ENCODE results near the gene TNRC6B. TPM values are rescaled to one million over a fixed set of nuclear protein-coding genes. Genes with fewer than 3 reads are reported as not detected.
"Not testable (repeated sequence)": the region's sequence is repeated elsewhere in the genome, so short reads cannot be mapped to it uniquely, and the experiment has no call there.

The TNRC6B gene
- total and polyA plus RNA-seq, 2 experiments from 2014 or later = 23.7 to 25.8 TPM

GRCh38 chr22:40218723-40219294 is 41.1 kb downstream of the TNRC6B start:
- no peak overlapping the region for H2AFZ ChIP-seq
- peak; percentile 46 for DNase-seq (ENCODE audit: low spot score)
- no peaks in the 10 kb centered on the region for H3K9me3 ChIP-seq (ENCODE audit: low read depth)
- WGBS (ENCODE audit: low lambda C conversion rate, missing lambda C conversion rate) = 69% methylated on average over 6 of the region's 6 CpGs
- no peaks in the 10 kb centered on the region for H3K9me2 ChIP-seq (replicated peaks; ENCODE audit: insufficient read depth)
- TF ChIP-seq EZH2 (IDR thresholded peaks at IDR 0.05; ENCODE audit: borderline replicate concordance) (no peak), CTCF (IDR thresholded peaks at IDR 0.05; ENCODE audit: poor library complexity) (no peak), EZH2phosphoT487 (IDR thresholded peaks at IDR 0.05; ENCODE audit: low read depth, severe bottlenecking, unreplicated experiment) (no peak)
- no peak overlapping the region for H3K4me2 ChIP-seq
- no peaks in the 10 kb centered on the region for H3K27me3 ChIP-seq
- no peak overlapping the region for H3K4me3 ChIP-seq
- no peaks in the 10 kb centered on the region for H3K36me3 ChIP-seq (replicated peaks; ENCODE audit: insufficient read depth, low read depth)
- peaks cover 29% of the 10 kb centered on the region for H3K4me1 ChIP-seq (ENCODE audit: insufficient read depth)
- H3K27ac ChIP-seq = peak overlapping the region; percentile 80
- peaks cover 93% of the 10 kb centered on the region for H3K79me2 ChIP-seq
- peaks cover 49% of the 10 kb centered on the region for H4K20me1 ChIP-seq (ENCODE audit: insufficient read depth, poor library complexity, severe bottlenecking)

- Histone ChIP-seq H2AFZ (no peak overlapping the region), H3K27ac (peak overlapping the region; percentile 80), H3K79me2 (peaks cover 93% of the 10 kb centered on the region), H3K4me3 (no peak overlapping the region), H4K20me1 (ENCODE audit: insufficient read depth, poor library complexity, severe bottlenecking) (peaks cover 53% of the 10 kb centered on the region), H3K27me3 (no peaks in the 10 kb centered on the region), H3K4me2 (no peak overlapping the region), H3K9me3 (ENCODE audit: low read depth) (no peaks in the 10 kb centered on the region), H3K9me2 (replicated peaks; ENCODE audit: insufficient read depth) (no peaks in the 10 kb centered on the region), H3K36me3 (replicated peaks; ENCODE audit: insufficient read depth, low read depth) (no peaks in the 10 kb centered on the region), H3K4me1 (ENCODE audit: insufficient read depth) (peaks cover 29% of the 10 kb centered on the region)
- WGBS (ENCODE audit: low lambda C conversion rate, missing lambda C conversion rate) = 75% methylated on average over 8 of the region's 8 CpGs
- no peak for DNase-seq (ENCODE audit: low spot score)
- TF ChIP-seq EZH2 (IDR thresholded peaks at IDR 0.05; ENCODE audit: borderline replicate concordance) (no peak), CTCF (IDR thresholded peaks at IDR 0.05; ENCODE audit: poor library complexity) (no peak), EZH2phosphoT487 (IDR thresholded peaks at IDR 0.05; ENCODE audit: low read depth, severe bottlenecking, unreplicated experiment) (no peak)
Measured at GRCh38 chr22:40220316-40221054, 42.8 kb downstream of the TNRC6B start.

GRCh38 chr22:40221055-40221414 is 43.3 kb downstream of the TNRC6B start:
- Histone ChIP-seq H3K4me2 (no peak overlapping the region), H3K27me3 (no peaks in the 10 kb centered on the region), H3K9me2 (replicated peaks; ENCODE audit: insufficient read depth) (no peaks in the 10 kb centered on the region), H3K36me3 (replicated peaks; ENCODE audit: insufficient read depth, low read depth) (no peaks in the 10 kb centered on the region), H3K4me1 (ENCODE audit: insufficient read depth) (peaks cover 29% of the 10 kb centered on the region), H4K20me1 (ENCODE audit: insufficient read depth, poor library complexity, severe bottlenecking) (peaks cover 53% of the 10 kb centered on the region), H2AFZ (no peak overlapping the region), H3K79me2 (peaks cover 93% of the 10 kb centered on the region), H3K27ac (peak overlapping the region; percentile 49), H3K9me3 (ENCODE audit: low read depth) (no peaks in the 10 kb centered on the region), H3K4me3 (no peak overlapping the region)
- 89% methylated on average over 5 of the region's 5 CpGs for WGBS (ENCODE audit: low lambda C conversion rate, missing lambda C conversion rate)
- TF ChIP-seq CTCF (IDR thresholded peaks at IDR 0.05; ENCODE audit: poor library complexity) (no peak), EZH2phosphoT487 (IDR thresholded peaks at IDR 0.05; ENCODE audit: low read depth, severe bottlenecking, unreplicated experiment) (no peak), EZH2 (IDR thresholded peaks at IDR 0.05; ENCODE audit: borderline replicate concordance) (no peak)
- DNase-seq (ENCODE audit: low spot score) = no peak

GRCh38 chr22:40222979-40223378 is 45.3 kb downstream of the TNRC6B start:
- not testable (repeated sequence) for H2AFZ ChIP-seq; H3K36me3 ChIP-seq (replicated peaks; ENCODE audit: insufficient read depth, low read depth); H3K4me3 ChIP-seq; H3K9me2 ChIP-seq (replicated peaks; ENCODE audit: insufficient read depth); H3K27ac ChIP-seq; DNase-seq (ENCODE audit: low spot score); H3K4me2 ChIP-seq; H3K9me3 ChIP-seq (ENCODE audit: low read depth); H3K27me3 ChIP-seq
- Histone ChIP-seq H3K79me2 (peaks cover 93% of the 10 kb centered on the region), H3K4me1 (ENCODE audit: insufficient read depth) (peaks cover 27% of the 10 kb centered on the region), H4K20me1 (ENCODE audit: insufficient read depth, poor library complexity, severe bottlenecking) (peaks cover 53% of the 10 kb centered on the region)
- WGBS (ENCODE audit: low lambda C conversion rate, missing lambda C conversion rate) = 97% methylated on average over 8 of the region's 8 CpGs
